D341Med (cell line): ENCODE data around the gene ATIC.
"Not testable (repeated sequence)": the region's sequence is repeated elsewhere in the genome, so short reads cannot be mapped to it uniquely, and the experiment has no call there.

Experiments
- DNase-seq: peaks from one replicate; pipeline ENCODE4 v3.0.0; 2012; ENCODE audit warnings: low spot score

Gene ATIC

GRCh38 chr2:215315301-215315700 lies 3.4 kb downstream of the ATIC start:
- DNase-seq = no peak

- DNase-seq = no peak
Observed at GRCh38 chr2:215316336-215316735, 4.5 kb downstream of the ATIC start.

GRCh38 chr2:215319500-215319899 lies 7.6 kb downstream of the ATIC start:
- DNase-seq = no peak

- DNase-seq = no peak
Observed at GRCh38 chr2:215320102-215320501, 8.2 kb downstream of the ATIC start.

GRCh38 chr2:215320679-215321078 lies 8.8 kb downstream of the ATIC start:
- DNase-seq = no peak

- no peak for DNase-seq
Observed at GRCh38 chr2:215324811-215325210, 13.0 kb downstream of the ATIC start.

- DNase-seq = peak; percentile 58
Observed at GRCh38 chr2:215328066-215328465, 16.2 kb downstream of the ATIC start.

- DNase-seq = no peak
Observed at GRCh38 chr2:215332872-215333595, 21.2 kb downstream of the ATIC start.

- DNase-seq = peak; percentile 34
Observed at GRCh38 chr2:215338883-215339679, 27.2 kb downstream of the ATIC start.

- DNase-seq = no peak
Observed at GRCh38 chr2:215347878-215348277, 36.0 kb downstream of the ATIC start.

GRCh38 chr2:215352602-215353001 lies 40.7 kb downstream of the ATIC start:
- no peak for DNase-seq

- no peak for DNase-seq
Observed at GRCh38 chr2:215354771-215355695, 43.2 kb downstream of the ATIC start.

- no peak for DNase-seq
Observed at GRCh38 chr2:215355801-215356200, 43.9 kb downstream of the ATIC start.

- DNase-seq = no peak
Observed at GRCh38 chr2:215356334-215356947, 44.6 kb downstream of the ATIC start.

- no peak for DNase-seq
Observed at GRCh38 chr2:215356948-215357461, 45.1 kb downstream of the ATIC start.

GRCh38 chr2:215357660-215358059 lies 45.8 kb downstream of the ATIC start:
- DNase-seq = no peak

- DNase-seq = no peak
Observed at GRCh38 chr2:215358312-215358845, 46.5 kb downstream of the ATIC start.

GRCh38 chr2:215358891-215359575 lies 47.2 kb downstream of the ATIC start:
- no peak for DNase-seq

GRCh38 chr2:215359576-215359922 lies 47.7 kb downstream of the ATIC start:
- no peak for DNase-seq

- DNase-seq = not testable (repeated sequence)
Observed at GRCh38 chr2:215360059-215360458, 48.2 kb downstream of the ATIC start.

GRCh38 chr2:215360596-215360995 lies 48.7 kb downstream of the ATIC start:
- no peak for DNase-seq
